Psoas muscle (tissue), 8 donors: Measurements from ENCODE around the gene CD300A. TPM values are rescaled to one million over a fixed set of nuclear protein-coding genes. Genes with fewer than 3 reads are reported as not detected.

Experiments
- ATAC-seq, 4 donors: fragments of 200-7000 bp; cut with Tn5 transposase; one replicate each; pipeline ENCODE4 v1.9.1; 2020; ENCODE audit warnings: moderate library complexity in 3 of 4, mild to moderate bottlenecking in 2 of 4
- DNase-seq, 2 donors: peaks; one replicate each; pipeline ENCODE4 v3.0.0-alpha.2; 2020
- H3K27ac ChIP-seq: fragments of 200-600 bp; one replicate; pipeline ENCODE4 v1.8.0; 2022
- H3K27me3 ChIP-seq, 3 donors: fragments of 200-600 bp in 1 of 3; one replicate each; pipeline versions ENCODE4 v1.6.1 to v1.8.0; 2013 to 2022; ENCODE audit warnings: low read length in 2 of 3, mild to moderate bottlenecking in 2 of 3, moderate library complexity in 1 of 3; ENCODE audit not compliant: insufficient read depth in 3 of 3
- H3K36me3 ChIP-seq, 2 donors: fragments of 200-600 bp in 1 of 2; one replicate each; pipeline versions ENCODE4 v1.6.1 to v1.8.0; 2013 to 2022; ENCODE audit warnings: low read depth in 1 of 2, mild to moderate bottlenecking in 1 of 2, moderate library complexity in 1 of 2; ENCODE audit not compliant: insufficient read depth in 1 of 2
- H3K4me1 ChIP-seq: fragments of 200-600 bp; one replicate; pipeline ENCODE4 v1.8.0; 2022
- H3K4me3 ChIP-seq: fragments of 200-600 bp; one replicate; pipeline ENCODE4 v1.8.0; 2022; ENCODE audit warnings: mild to moderate bottlenecking
- H3K9me3 ChIP-seq: fragments of 200-600 bp; one replicate; pipeline ENCODE4 v1.8.0; 2022
- CTCF ChIP-seq: fragments of 200-600 bp; IDR thresholded peaks from one replicate; pipeline ENCODE4 v1.8.0; 2022; ENCODE audit warnings: antibody characterized with exemption
- WGBS, 3 donors: extraction: QIAGEN DNeasy Blood & Tissue Kit; methylation state at CpG; one replicate each; pipeline versions ENCODE4 v1.1.6 to v1.1.7; 2013; 5-methylcytosine and 5-hydroxymethylcytosine counted together
- intact Hi-C, 2 donors: fragments of 100-400 bp; cut with DNase I; formaldehyde crosslinking; loops; one replicate each; pipeline versions ENCODE4 v1.11.0 to v1.14.2; 2022
- polyA plus RNA-seq, 3 donors: library from polyadenylated mRNA; stranded (reverse); fragments of 200-250 nt; gene quantifications; one replicate each; pipeline ENCODE4 v1.2.3, GENCODE V29; 2013
- total RNA-seq, 4 donors: library from RNA; stranded (reverse); fragmentation: NEBNext Ultra II Directional in 2 of 4; extraction: Animal tissue kit (Norgen Biotek cat#: 25700) in 2 of 4; gene quantifications; one replicate each; pipeline versions ENCODE4 v1.2.1 to v1.2.4, GENCODE V29; 2021 to 2023
- donor health status: healthy with polysubstance abuse.
- donor health status: DM: no; HTN: no; CAD: no; lungs with moderate emphysema.
- donor health status: Bipolar disorder and iron deficiency.
- donor health status: healthy.
- donor health status: DM: yes; HTN: yes; CAD: no.
- donor health status: DM: no; HTN: no; CAD: no.
- donor health status: DM: no; HTN: no; CAD: no.
- donor health status: DM: yes; HTN: yes; CAD: no.

Gene CD300A
- total and polyA plus RNA-seq, 7 donors, result 0.29 to 2.4 (median 0.69) TPM

- peak overlapping the region; percentile 92 for H3K27ac ChIP-seq
- intact Hi-C loops, result no loop called here
- WGBS, 3 donors, result 56 to 66% (median 57%) methylated on average over 6 of the region's 6 CpGs
- no peak for TF ChIP-seq CTCF
- no peaks in the 10 kb centered on the region for H3K9me3 ChIP-seq
- H3K4me3 ChIP-seq, result peak overlapping the region; percentile 62
- DNase-seq, result peak in 1 of 2 donors; percentile 48
- peaks cover 54% of the 10 kb centered on the region for H3K4me1 ChIP-seq
- peaks cover 0 to 29% of the 10 kb centered on the region in 2 donors for H3K36me3 ChIP-seq
- no peak for ATAC-seq
- H3K27me3 ChIP-seq, result no peaks in the 10 kb centered on the region
Observed at GRCh38 chr17:74442291-74442669, 24.2 kb upstream of the CD300A start.

GRCh38 chr17:74442670-74443515 lies 23.5 kb upstream of the CD300A start:
- intact Hi-C loops, result no loop called here
- Histone ChIP-seq H3K36me3 (peaks cover 0 to 35% of the 10 kb centered on the region in 2 donors), H3K27ac (peak overlapping the region; percentile 92), H3K4me3 (peak overlapping the region; percentile 62), H3K27me3 (no peaks in the 10 kb centered on the region), H3K9me3 (no peaks in the 10 kb centered on the region), H3K4me1 (peaks cover 60% of the 10 kb centered on the region)
- 4 to 6% (median 4%) methylated on average over 28 of the region's 28 CpGs for WGBS, 3 donors
- peak; percentile 63 to 75 (median 69) for ATAC-seq
- no peak for TF ChIP-seq CTCF
- DNase-seq, result peak; percentile 91 to 96

GRCh38 chr17:74443516-74444296 lies 22.7 kb upstream of the CD300A start:
- Histone ChIP-seq H3K9me3 (no peaks in the 10 kb centered on the region), H3K4me1 (peaks cover 68% of the 10 kb centered on the region), H3K4me3 (peak overlapping the region; percentile 62), H3K36me3 (peaks cover 0 to 40% of the 10 kb centered on the region in 2 donors), H3K27me3 (no peaks in the 10 kb centered on the region), H3K27ac (peak overlapping the region; percentile 92)
- TF ChIP-seq CTCF, result no peak
- WGBS, 3 donors, result 54 to 67% (median 67%) methylated on average over 8 of the region's 8 CpGs
- DNase-seq (no peak), ATAC-seq (peak in 1 of 4 donors; percentile 2)
- intact Hi-C loops, result no loop called here

- Histone ChIP-seq H3K4me1 (peaks cover 71% of the 10 kb centered on the region), H3K27me3 (no peaks in the 10 kb centered on the region), H3K9me3 (no peaks in the 10 kb centered on the region), H3K27ac (peak overlapping the region; percentile 92), H3K4me3 (no peak overlapping the region), H3K36me3 (peaks cover 0 to 40% of the 10 kb centered on the region in 2 donors)
- no peak for TF ChIP-seq CTCF
- intact Hi-C loops, result no loop called here
- peak; percentile 75 to 89 for DNase-seq
- 15 to 45% (median 32%) methylated on average over 11 to 12 of the region's 12 CpGs for WGBS, 3 donors
- peak; percentile 36 to 67 (median 46) for ATAC-seq
Observed at GRCh38 chr17:74444406-74444805, 22.0 kb upstream of the CD300A start.
